ENCODE results near the gene ADGRG1. TPM values are rescaled to one million over a fixed set of nuclear protein-coding genes. Genes with fewer than 3 reads are reported as not detected.
"Not testable (repeated sequence)": the region's sequence is repeated elsewhere in the genome, so short reads cannot be mapped to it uniquely, and the experiment has no call there.

ADGRG1 gene
- polyA plus RNA-seq, 1 donor = 5.8 TPM

GRCh38 chr16:57698812-57699405, 70.5 kb downstream of the ADGRG1 start:
- no peak for DNase-seq (ENCODE audit: low read depth)

GRCh38 chr16:57699481-57699880, 71.1 kb downstream of the ADGRG1 start:
- no peak for DNase-seq (ENCODE audit: low read depth)

GRCh38 chr16:57699899-57700298, 71.5 kb downstream of the ADGRG1 start:
- DNase-seq (ENCODE audit: low read depth) = no peak

GRCh38 chr16:57700781-57701551, 72.5 kb downstream of the ADGRG1 start:
- DNase-seq (ENCODE audit: low read depth) = no peak

GRCh38 chr16:57701759-57702371, 73.4 kb downstream of the ADGRG1 start:
- no peak for DNase-seq (ENCODE audit: low read depth)

GRCh38 chr16:57703416-57704010, 75.1 kb downstream of the ADGRG1 start:
- DNase-seq (ENCODE audit: low read depth) = no peak

- DNase-seq (ENCODE audit: low read depth) = no peak
Measured at GRCh38 chr16:57704011-57704904, 75.8 kb downstream of the ADGRG1 start.

- DNase-seq (ENCODE audit: low read depth) = no peak
Measured at GRCh38 chr16:57704905-57705852, 76.7 kb downstream of the ADGRG1 start.

- no peak for DNase-seq (ENCODE audit: low read depth)
Measured at GRCh38 chr16:57706717-57707116, 78.3 kb downstream of the ADGRG1 start.

- no peak for DNase-seq (ENCODE audit: low read depth)
Measured at GRCh38 chr16:57707331-57707730, 78.9 kb downstream of the ADGRG1 start.

- DNase-seq (ENCODE audit: low read depth) = no peak
Measured at GRCh38 chr16:57708168-57708567, 79.7 kb downstream of the ADGRG1 start.

- DNase-seq (ENCODE audit: low read depth) = no peak
Measured at GRCh38 chr16:57709663-57710062, 81.2 kb downstream of the ADGRG1 start.

- no peak for DNase-seq (ENCODE audit: low read depth)
Measured at GRCh38 chr16:57711346-57711745, 82.9 kb downstream of the ADGRG1 start.

- DNase-seq (ENCODE audit: low read depth) = no peak
Measured at GRCh38 chr16:57711993-57712392, 83.6 kb downstream of the ADGRG1 start.

GRCh38 chr16:57712569-57712968, 84.1 kb downstream of the ADGRG1 start:
- DNase-seq (ENCODE audit: low read depth) = not testable (repeated sequence)

- no peak for DNase-seq (ENCODE audit: low read depth)
Measured at GRCh38 chr16:57713596-57713995, 85.2 kb downstream of the ADGRG1 start.

- DNase-seq (ENCODE audit: low read depth) = no peak
Measured at GRCh38 chr16:57714047-57714446, 85.6 kb downstream of the ADGRG1 start.

All from forelimb muscle (tissue), 1 donor.